ENCODE measurements around the gene KRT38. TPM values are rescaled to one million over a fixed set of nuclear protein-coding genes. Genes with fewer than 3 reads are reported as not detected.

KRT38 gene
- total RNA-seq, 1 experiment from 2014 or later = not detected

- no peak overlapping the region for H3K4me3 Mint-ChIP-seq
- WGBS (ENCODE audit: extremely low coverage, insufficient read length, low lambda C conversion rate) = no CpG with 5 or more reads among the region's 7 CpGs
- H3K9me3 Mint-ChIP-seq = no peaks in the 10 kb centered on the region
- H2BK20ac ChIP-seq (ENCODE audit: low read depth, low read length, poor library complexity, severe bottlenecking) = no peak overlapping the region
- H3K4me2 ChIP-seq (ENCODE audit: insufficient read depth, insufficient read length, low read length) = no peak overlapping the region
- H3K23me2 ChIP-seq (ENCODE audit: insufficient read length, low read depth, low read length, poor library complexity, severe bottlenecking) = no peaks in the 10 kb centered on the region
- H3K27ac ChIP-seq (ENCODE audit: insufficient read length, low read depth, low read length) = no peak overlapping the region
- H3K27me3 Mint-ChIP-seq (ENCODE audit: low read depth) = peaks cover 7% of the 10 kb centered on the region
- H3K27me3 ChIP-seq (ENCODE audit: insufficient read depth, low read length) = no peaks in the 10 kb centered on the region
- H3K4ac ChIP-seq (ENCODE audit: low read depth, low read length) = no peak overlapping the region
- H3K56ac ChIP-seq (ENCODE audit: insufficient read length, low read depth, low read length) = no peak overlapping the region
- H2BK5ac ChIP-seq (ENCODE audit: insufficient read length, low read length) = no peak overlapping the region
- H2AK5ac ChIP-seq (ENCODE audit: insufficient read length, low read length) = no peak overlapping the region
- H2BK12ac ChIP-seq (ENCODE audit: insufficient read length, low read depth, low read length) = no peak overlapping the region
- no peak overlapping the region for H3K23ac ChIP-seq (ENCODE audit: insufficient read length, low read depth, low read length)
- no peak overlapping the region for H2AFZ ChIP-seq (ENCODE audit: low read length)
- H4K8ac ChIP-seq (replicated peaks; ENCODE audit: insufficient read length, low read depth, low read length) = no peak overlapping the region
- H3K36me3 Mint-ChIP-seq (ENCODE audit: insufficient read depth in 1 of 3, low read depth in 3 of 3) = no peaks in the 10 kb centered on the region
- H2BK15ac ChIP-seq (ENCODE audit: low read depth, low read length) = no peak overlapping the region
- no peak overlapping the region for H2BK120ac ChIP-seq (ENCODE audit: low read depth, low read length, poor library complexity, severe bottlenecking)
- 0 out of 2 replicates have a peak, but pooled peaks cover 2% of the 10 kb centered on the region for H3K4me1 ChIP-seq (ENCODE audit: insufficient read depth, low read length)
- peaks cover 4% of the 10 kb centered on the region in 2 experiments; a peak in 3 of 4 replicates for H3K4me1 Mint-ChIP-seq
- no peak overlapping the region for H3K9ac ChIP-seq (ENCODE audit: extremely low read depth, insufficient read length, low read length)
- no peaks in the 10 kb centered on the region for H3K9me3 ChIP-seq (ENCODE audit: control insufficient read depth, low read depth, low read length)
- H3K27ac Mint-ChIP-seq = peak overlapping the region in 1 of 3 experiments; percentile 10; a peak in 1 of 7 replicates
- no peaks in the 10 kb centered on the region for H4K20me1 ChIP-seq (ENCODE audit: control insufficient read depth, insufficient read depth, insufficient read length)
- no peak overlapping the region for H4K91ac ChIP-seq (ENCODE audit: insufficient read length, low read depth, low read length)
- no peaks in the 10 kb centered on the region for H3K79me1 ChIP-seq (ENCODE audit: insufficient read depth, low read depth, low read length, poor library complexity, severe bottlenecking)
- no peak overlapping the region for H3K14ac ChIP-seq (ENCODE audit: insufficient read depth, low read length)
- no peak for TF ChIP-seq CTCF (conservative IDR thresholded peaks at IDR 0.05)
- DNase-seq = no peak
- H3K79me2 ChIP-seq (ENCODE audit: insufficient read depth, low read length) = no peaks in the 10 kb centered on the region
- no peak overlapping the region for H3T11ph ChIP-seq (ENCODE audit: low read length)
- H3K18ac ChIP-seq (ENCODE audit: insufficient read length, low read depth, low read length) = no peak overlapping the region
- no peak overlapping the region for H4K5ac ChIP-seq (ENCODE audit: insufficient read length, low read depth, low read length)
Measured at GRCh38 chr17:41404024-41404671, 36.6 kb downstream of the KRT38 start.

All from H9 (cell line).